ENCODE results near the gene CMIP.

DNA sequence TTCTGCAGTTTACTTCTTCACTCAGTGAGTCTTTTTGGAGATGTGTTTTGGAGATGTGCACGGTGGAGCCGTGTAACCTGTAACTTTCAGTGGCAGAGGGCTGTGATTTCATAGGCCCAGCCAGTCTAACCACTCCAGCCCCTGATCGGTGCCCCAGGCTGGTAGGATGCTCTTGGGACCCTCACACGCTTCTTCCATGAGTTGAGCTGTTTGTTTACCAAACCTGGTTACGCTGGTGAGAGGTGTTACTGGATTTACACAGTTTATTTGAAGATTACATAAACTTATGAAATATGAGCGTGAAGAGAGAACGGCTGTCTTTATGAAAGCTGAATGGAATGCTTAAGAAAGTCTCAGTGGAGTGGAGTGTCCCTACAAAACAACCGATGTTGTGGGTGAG, 96.7 kb downstream of the CMIP start:
- TF ChIP-seq, protein P1, sequence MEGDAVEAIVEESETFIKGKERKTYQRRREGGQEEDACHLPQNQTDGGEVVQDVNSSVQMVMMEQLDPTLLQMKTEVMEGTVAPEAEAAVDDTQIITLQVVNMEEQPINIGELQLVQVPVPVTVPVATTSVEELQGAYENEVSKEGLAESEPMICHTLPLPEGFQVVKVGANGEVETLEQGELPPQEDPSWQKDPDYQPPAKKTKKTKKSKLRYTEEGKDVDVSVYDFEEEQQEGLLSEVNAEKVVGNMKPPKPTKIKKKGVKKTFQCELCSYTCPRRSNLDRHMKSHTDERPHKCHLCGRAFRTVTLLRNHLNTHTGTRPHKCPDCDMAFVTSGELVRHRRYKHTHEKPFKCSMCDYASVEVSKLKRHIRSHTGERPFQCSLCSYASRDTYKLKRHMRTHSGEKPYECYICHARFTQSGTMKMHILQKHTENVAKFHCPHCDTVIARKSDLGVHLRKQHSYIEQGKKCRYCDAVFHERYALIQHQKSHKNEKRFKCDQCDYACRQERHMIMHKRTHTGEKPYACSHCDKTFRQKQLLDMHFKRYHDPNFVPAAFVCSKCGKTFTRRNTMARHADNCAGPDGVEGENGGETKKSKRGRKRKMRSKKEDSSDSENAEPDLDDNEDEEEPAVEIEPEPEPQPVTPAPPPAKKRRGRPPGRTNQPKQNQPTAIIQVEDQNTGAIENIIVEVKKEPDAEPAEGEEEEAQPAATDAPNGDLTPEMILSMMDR (IDR thresholded peaks at IDR 0.05) = no peak
- TF ChIP-seq POLR2AphosphoS5 (IDR thresholded peaks at IDR 0.05) = no peak

Measured in esophagus muscularis mucosa (tissue), 3 donors.